Caco-2 (cell line): ENCODE measurements around the gene SLC25A17. TPM values are rescaled to one million over a fixed set of nuclear protein-coding genes. Genes with fewer than 3 reads are reported as not detected.

Experiments used
- BruUV-seq: library from RNA; stranded (reverse); fragments of 400-500 nt; replicated peaks from 2 replicates; lab custom pipeline; 2021; lab: Mats Ljungman, UMichigan
- CTCF ChIA-PET: fragments of 300-600 bp; sonication (Branson Sonifier 250); formaldehyde crosslinking; loops from one replicate; lab custom pipeline; 2022; ENCODE audit warnings: antibody characterized with exemption; lab: Charles Lee
- POLR2A ChIA-PET: fragments of 300-600 bp; sonication (Branson Sonifier 250); formaldehyde crosslinking; loops from one replicate; lab custom pipeline; 2022; ENCODE audit warnings: antibody characterized with exemption; lab: Charles Lee
- DNase-seq, 2 experiments: peaks; one replicate each; pipeline versions ENCODE4 v3.0.0 to v3.0.0-alpha.2; 2020 to 2022
- H3K27me3 ChIP-seq: replicated peaks from 2 replicates; pipeline ENCODE4 v1.6.0; 2011; ENCODE audit warnings: low read length; ENCODE audit not compliant: control insufficient read depth, insufficient read depth
- H3K36me3 ChIP-seq: 2 replicates; pipeline ENCODE4 v1.5.1; 2011; ENCODE audit warnings: low read length; ENCODE audit not compliant: control insufficient read depth, insufficient read depth
- H3K4me1 ChIP-seq: fragments of 250-450 bp; sonication (Bioruptor Pico); 2 replicates; pipeline ENCODE4 v1.5.1; 2020; ENCODE audit warnings: mild to moderate bottlenecking
- H3K4me3 ChIP-seq: 2 replicates; pipeline ENCODE4 v1.5.1; 2011; ENCODE audit warnings: low read depth, mild to moderate bottlenecking, control low read depth, low read length
- H3K9me3 ChIP-seq: fragments of 250-450 bp; sonication (Bioruptor Pico); 2 replicates; pipeline ENCODE4 v1.5.1; 2020; ENCODE audit warnings: mild to moderate bottlenecking, moderate library complexity
- H3K27ac Mint-ChIP-seq: one replicate; pipeline ENCODE4 v1.8.0; 2022; ENCODE audit warnings: mixed read lengths; ENCODE audit not compliant: unreplicated experiment
- H3K27me3 Mint-ChIP-seq: one replicate; pipeline ENCODE4 v1.8.0; 2022; ENCODE audit warnings: mixed read lengths; ENCODE audit not compliant: insufficient read depth, unreplicated experiment
- H3K36me3 Mint-ChIP-seq: one replicate; pipeline ENCODE4 v1.8.0; 2022; ENCODE audit warnings: mild to moderate bottlenecking, mixed read lengths; ENCODE audit not compliant: insufficient read depth, unreplicated experiment
- H3K4me1 Mint-ChIP-seq: one replicate; pipeline ENCODE4 v1.8.0; 2022; ENCODE audit warnings: low read depth, mixed read lengths; ENCODE audit not compliant: unreplicated experiment
- H3K4me3 Mint-ChIP-seq: one replicate; pipeline ENCODE4 v1.8.0; 2022; ENCODE audit warnings: mild to moderate bottlenecking, moderate library complexity, mixed read lengths; ENCODE audit not compliant: unreplicated experiment
- H3K9me3 Mint-ChIP-seq: one replicate; pipeline ENCODE4 v1.8.0; 2022; ENCODE audit warnings: mixed read lengths; ENCODE audit not compliant: unreplicated experiment
- CTCF ChIP-seq, 2 experiments: fragments of 200-600 bp in 1 of 2; IDR thresholded peaks; 1 replicate in 1 of 2; 2 replicates in 1 of 2; pipeline versions ENCODE4 v1.5.1 to v1.8.0; 2011 to 2022; ENCODE audit warnings: antibody characterized with exemption in 1 of 2, control low read depth in 1 of 2, inconsistent platforms in 1 of 2, low read depth in 1 of 2, low read length in 1 of 2, mild to moderate bottlenecking in 1 of 2, moderate library complexity in 1 of 2; ENCODE audit not compliant: insufficient read depth in 1 of 2, severe bottlenecking in 1 of 2, unreplicated experiment in 1 of 2
- intact Hi-C: fragments of 100-400 bp; cut with micrococcal nuclease; formaldehyde crosslinking; loops from one replicate; pipeline ENCODE4 v1.10.0; 2022; ENCODE audit not compliant: unreplicated experiment
- total RNA-seq: library from RNA; stranded (reverse); gene quantifications from 2 replicates; pipeline ENCODE4 v1.2.3, GENCODE V29; 2022

SLC25A17 gene
- total RNA-seq, 1 experiment from 2014 or later: 23.1 TPM

GRCh38 chr22:40751250-40751649 is 67.9 kb downstream of the SLC25A17 start:
- BruUV-seq: no TSS peak
- ChIA-PET CTCF (no interaction called here), POLR2A (no interaction called here)
- peaks cover 12% of the 10 kb centered on the region for H3K9me3 ChIP-seq
- TF ChIP-seq CTCF (IDR thresholded peaks at IDR 0.05; ENCODE audit: insufficient read depth in 1 of 2, low read depth in 1 of 2, low read length in 1 of 2, severe bottlenecking in 1 of 2, unreplicated experiment in 1 of 2): no peak
- Mint-ChIP-seq H3K4me3 (no peak overlapping the region), H3K36me3 (no peaks in the 10 kb centered on the region), H3K9me3 (no peaks in the 10 kb centered on the region), H3K27ac (no peak overlapping the region), H3K27me3 (no peaks in the 10 kb centered on the region), H3K4me1 (no peaks in the 10 kb centered on the region)
- H3K36me3 ChIP-seq: no peaks in the 10 kb centered on the region
- no peaks in the 10 kb centered on the region for H3K4me1 ChIP-seq
- H3K27me3 ChIP-seq: no peaks in the 10 kb centered on the region
- no peak overlapping the region for H3K4me3 ChIP-seq
- intact Hi-C loops: no loop called here
- DNase-seq: no peak

GRCh38 chr22:40749829-40750228 is 69.3 kb downstream of the SLC25A17 start:
- Mint-ChIP-seq H3K27me3 (no peaks in the 10 kb centered on the region), H3K27ac (no peak overlapping the region), H3K4me3 (no peak overlapping the region), H3K9me3 (no peaks in the 10 kb centered on the region), H3K36me3 (no peaks in the 10 kb centered on the region), H3K4me1 (no peaks in the 10 kb centered on the region)
- CTCF ChIA-PET: no interaction called here
- H3K36me3 ChIP-seq: no peaks in the 10 kb centered on the region
- intact Hi-C loops: no loop called here
- DNase-seq: no peak
- POLR2A ChIA-PET: no interaction called here
- H3K9me3 ChIP-seq: peaks cover 12% of the 10 kb centered on the region
- no peaks in the 10 kb centered on the region for H3K27me3 ChIP-seq
- BruUV-seq: no TSS peak
- TF ChIP-seq CTCF (IDR thresholded peaks at IDR 0.05; ENCODE audit: insufficient read depth in 1 of 2, low read depth in 1 of 2, low read length in 1 of 2, severe bottlenecking in 1 of 2, unreplicated experiment in 1 of 2): no peak
- H3K4me1 ChIP-seq: no peaks in the 10 kb centered on the region
- H3K4me3 ChIP-seq: no peak overlapping the region

GRCh38 chr22:40748388-40749355 is 70.5 kb downstream of the SLC25A17 start:
- H3K36me3 ChIP-seq: no peaks in the 10 kb centered on the region
- Mint-ChIP-seq H3K4me3 (no peak overlapping the region), H3K9me3 (no peaks in the 10 kb centered on the region), H3K27ac (no peak overlapping the region), H3K36me3 (no peaks in the 10 kb centered on the region), H3K4me1 (no peaks in the 10 kb centered on the region), H3K27me3 (no peaks in the 10 kb centered on the region)
- POLR2A ChIA-PET: no interaction called here
- H3K9me3 ChIP-seq: peaks cover 12% of the 10 kb centered on the region
- DNase-seq: no peak
- H3K4me3 ChIP-seq: no peak overlapping the region
- TF ChIP-seq CTCF (IDR thresholded peaks at IDR 0.05; ENCODE audit: insufficient read depth in 1 of 2, low read depth in 1 of 2, low read length in 1 of 2, severe bottlenecking in 1 of 2, unreplicated experiment in 1 of 2): no peak
- intact Hi-C loops: no loop called here
- no peaks in the 10 kb centered on the region for H3K4me1 ChIP-seq
- no TSS peak for BruUV-seq
- CTCF ChIA-PET: interaction anchor here (1.1 kb wide), 1 partner anchor 65 kb away, joined by 3 read pairs; no protein-coding TSS in a partner anchor
- no peaks in the 10 kb centered on the region for H3K27me3 ChIP-seq
